Astrocyte of the hippocampus (primary cell): Measurements from ENCODE around the gene GLOD5.

Source experiments
- DNase-seq: peaks from one replicate; pipeline ENCODE4 v3.0.0; 2011; ENCODE audit warnings: low read depth, low spot score

The GLOD5 gene

DNA sequence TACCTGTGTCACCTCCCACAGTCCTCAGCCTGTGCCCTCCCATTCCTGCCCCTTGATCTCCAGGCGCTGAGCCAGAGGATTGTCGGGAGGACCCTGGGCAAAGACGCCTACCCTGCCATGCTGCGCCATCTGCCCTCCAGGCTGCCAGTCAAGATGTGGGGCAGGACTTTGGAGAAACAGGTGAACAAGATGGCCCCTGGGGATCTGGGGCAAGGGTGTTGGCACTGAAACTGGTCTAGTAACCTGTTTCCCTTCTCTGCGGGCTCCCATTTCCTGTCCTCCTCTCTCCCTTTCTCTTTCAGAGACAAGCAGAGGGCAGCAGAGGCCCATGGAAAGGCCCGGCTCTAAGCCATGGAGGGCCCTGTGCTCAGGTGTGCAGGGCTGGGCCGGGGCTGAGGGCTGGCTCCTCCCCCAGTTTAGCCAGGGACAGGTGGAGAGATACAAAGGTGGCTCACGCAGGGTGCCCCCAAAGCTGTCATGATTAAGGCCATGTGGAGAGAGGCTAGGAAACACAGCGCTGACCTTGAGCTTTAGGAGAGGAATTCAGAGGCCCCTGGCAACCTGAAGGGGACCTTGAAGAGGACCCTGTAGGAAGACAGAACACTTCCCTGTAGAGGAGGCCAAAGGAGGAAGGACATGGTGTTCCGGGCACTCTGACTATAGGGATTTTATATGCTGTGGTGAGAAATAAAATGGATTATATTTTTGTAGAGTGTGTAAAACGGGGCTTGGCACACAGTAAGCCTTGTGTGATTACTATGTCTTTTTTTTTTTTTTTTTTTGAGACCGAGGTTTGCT lies at the start of gene GLOD5:
GLOD5 (plus strand) TSS at position 74 of the 798 bp plus-strand sequence; CDS start at position 118, 44 bp downstream.
- DNase-seq, result peak; percentile 26

DNA sequence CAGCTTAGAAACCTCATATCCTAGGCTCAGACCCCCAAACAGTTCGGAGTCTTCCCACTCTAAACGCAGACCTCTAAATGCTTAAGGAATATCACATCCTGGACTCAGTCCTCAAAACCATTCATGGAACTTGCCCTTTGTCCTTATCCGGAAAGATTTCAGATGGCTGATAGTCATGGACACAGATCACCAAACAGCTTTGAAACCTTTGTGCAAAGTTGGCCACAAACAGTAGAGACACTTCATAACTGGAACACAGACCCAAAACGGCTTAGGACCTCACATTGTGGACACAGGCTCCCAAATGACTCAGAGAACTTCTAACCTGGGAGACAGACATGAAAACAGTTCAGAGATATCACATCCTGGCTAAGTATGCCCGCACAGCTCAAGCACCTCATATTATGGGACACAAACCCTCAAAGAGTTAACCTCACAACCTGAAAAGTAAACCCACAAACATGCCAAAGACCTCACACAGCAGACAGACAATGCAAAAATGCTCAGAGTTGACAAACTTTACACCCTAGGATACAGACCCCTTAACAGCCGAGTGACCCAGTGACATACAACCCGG lies 49.5 kb upstream of the GLOD5 start:
- DNase-seq, result no peak

GRCh38 chrX:48713847-48714246 lies 47.7 kb upstream of the GLOD5 start:
- no peak for DNase-seq

DNA sequence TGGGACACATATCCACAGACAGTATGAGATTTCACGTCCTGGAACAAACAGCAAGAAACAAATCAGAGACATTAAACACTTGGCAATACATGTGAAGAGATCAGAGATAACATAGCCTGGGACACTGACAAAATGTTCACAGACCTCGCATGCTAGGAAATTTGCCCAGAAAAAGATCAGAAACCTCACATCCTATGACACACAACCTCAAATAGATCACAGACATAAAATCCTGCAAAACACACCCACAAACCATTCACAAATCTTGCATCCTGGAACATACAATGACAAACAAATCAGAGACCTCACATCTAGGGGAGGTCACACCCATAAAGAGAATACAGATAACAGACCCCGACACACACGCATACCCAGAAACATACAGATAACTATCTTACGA lies 47.0 kb upstream of the GLOD5 start:
- no peak for DNase-seq

GRCh38 chrX:48715072-48715471 lies 46.5 kb upstream of the GLOD5 start:
- DNase-seq, result no peak

- peak; percentile 7 for DNase-seq
These were observed 45.6 kb upstream of the GLOD5 start for GRCh38 chrX:48715876-48716502.

- no peak for DNase-seq
These were observed 41.6 kb upstream of the GLOD5 start for GRCh38 chrX:48719958-48720357.

GRCh38 chrX:48720577-48721250 lies 40.8 kb upstream of the GLOD5 start:
- DNase-seq, result no peak

GRCh38 chrX:48721916-48722315 lies 39.6 kb upstream of the GLOD5 start:
- no peak for DNase-seq

DNA sequence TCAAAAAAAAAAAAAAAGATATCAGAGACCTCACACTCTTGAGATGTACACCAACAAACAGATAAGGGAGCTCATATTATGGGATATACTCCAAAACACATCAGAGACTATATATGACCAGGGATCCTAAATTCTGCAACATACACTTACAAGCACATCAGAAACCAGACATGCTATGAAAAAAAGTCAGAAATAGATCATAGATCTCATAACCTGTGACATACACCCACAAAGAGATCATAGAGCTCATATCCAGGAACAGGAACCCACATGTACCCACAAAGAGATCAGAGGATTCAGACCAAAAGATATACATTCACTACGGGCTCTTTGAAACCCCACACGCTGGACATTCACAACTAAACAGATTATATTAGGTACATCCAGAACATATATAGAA lies 35.0 kb upstream of the GLOD5 start:
- DNase-seq, result no peak

DNA sequence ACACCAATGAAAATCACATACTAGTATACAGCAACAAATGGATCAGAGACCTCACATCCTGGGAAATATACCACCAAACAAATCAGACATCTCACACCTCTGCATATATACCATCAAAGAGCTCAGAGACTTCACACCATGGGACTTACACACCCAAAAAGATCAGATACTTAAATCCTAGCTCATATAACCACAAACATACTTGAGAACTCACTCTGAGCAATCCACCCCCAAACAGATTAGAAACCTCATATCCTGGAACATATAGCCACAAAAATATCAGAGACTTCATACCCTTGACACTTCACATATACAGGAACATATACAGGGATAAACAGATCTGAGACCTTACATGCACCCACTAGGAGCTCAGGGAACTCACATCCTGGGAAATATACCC lies 32.9 kb upstream of the GLOD5 start:
- DNase-seq, result no peak

GRCh38 chrX:48736303-48736702 lies 25.2 kb upstream of the GLOD5 start:
- DNase-seq, result no peak

- DNase-seq, result no peak
These were observed 24.7 kb upstream of the GLOD5 start for GRCh38 chrX:48736878-48737212.

- peak; percentile 97 for DNase-seq
These were observed 24.2 kb upstream of the GLOD5 start for GRCh38 chrX:48737213-48737938.

DNA sequence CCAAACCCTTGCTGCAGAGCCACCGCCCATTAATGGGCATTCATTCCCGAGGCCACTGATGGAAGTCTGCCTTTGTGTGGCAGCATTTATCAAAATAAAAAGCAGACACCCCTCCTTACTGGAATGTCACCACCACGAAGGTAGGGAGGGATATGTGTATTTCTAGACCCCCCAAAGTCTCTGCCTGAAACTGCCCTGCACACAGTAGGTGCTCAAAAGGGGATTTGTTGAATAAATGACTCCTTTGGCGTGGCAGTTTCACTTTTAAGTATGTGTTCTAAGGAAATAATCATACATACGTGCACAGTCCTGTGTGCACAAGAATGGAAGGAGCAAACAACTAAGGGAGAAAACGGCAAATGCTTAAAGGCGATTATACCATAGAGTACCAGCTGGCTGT lies 23.6 kb upstream of the GLOD5 start:
- DNase-seq, result no peak

DNA sequence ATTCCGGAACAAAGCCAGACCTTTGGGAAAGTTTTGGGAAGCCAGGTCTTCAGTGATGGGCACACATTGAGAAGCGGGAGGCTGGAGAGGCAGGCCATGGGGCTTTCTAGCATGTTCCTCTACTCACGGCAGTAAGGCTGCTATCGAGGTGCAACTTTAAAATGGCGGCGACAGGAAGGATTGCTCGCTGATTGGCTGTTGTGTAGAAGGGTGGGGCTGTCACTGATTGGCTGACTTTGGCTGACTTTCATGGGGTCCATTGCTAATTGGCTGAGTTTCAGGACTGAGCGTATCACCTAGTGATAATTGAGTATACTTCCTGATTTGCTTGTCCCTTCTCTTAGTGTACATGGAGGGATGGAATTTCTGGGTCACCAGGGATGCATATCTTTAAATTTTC lies 19.7 kb upstream of the GLOD5 start:
- no peak for DNase-seq

GRCh38 chrX:48745222-48745621 lies 16.3 kb upstream of the GLOD5 start:
- DNase-seq, result no peak

DNA sequence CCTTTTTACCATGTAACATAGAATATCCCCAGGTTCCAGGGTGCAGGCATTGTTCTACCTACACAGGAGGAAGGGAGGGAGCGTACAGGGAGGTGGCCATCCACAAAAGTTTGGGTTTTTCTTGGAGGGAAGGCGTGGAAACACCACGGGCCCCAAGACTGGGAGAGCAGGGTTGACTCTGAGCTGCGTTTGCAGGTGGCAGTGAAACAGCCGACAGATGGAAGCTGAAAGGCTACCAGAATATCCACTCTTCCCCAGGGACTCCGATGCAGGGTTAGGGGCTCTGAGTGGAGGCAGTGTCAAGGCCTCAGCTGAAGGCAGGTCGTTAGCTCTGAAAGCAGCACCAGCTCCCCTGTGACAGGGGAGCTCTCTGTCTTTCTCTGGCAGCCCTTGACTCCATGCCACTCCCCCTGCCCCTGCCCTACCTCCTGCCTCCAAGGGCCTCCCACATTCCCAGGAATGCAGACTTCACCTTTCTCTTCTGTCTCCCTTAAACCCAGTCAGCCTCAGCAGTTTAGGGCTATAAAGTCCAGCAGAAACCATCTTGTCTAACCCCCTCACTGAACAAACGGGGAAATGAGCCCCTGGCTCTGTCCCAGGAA lies 14.0 kb upstream of the GLOD5 start:
- no peak for DNase-seq

DNA sequence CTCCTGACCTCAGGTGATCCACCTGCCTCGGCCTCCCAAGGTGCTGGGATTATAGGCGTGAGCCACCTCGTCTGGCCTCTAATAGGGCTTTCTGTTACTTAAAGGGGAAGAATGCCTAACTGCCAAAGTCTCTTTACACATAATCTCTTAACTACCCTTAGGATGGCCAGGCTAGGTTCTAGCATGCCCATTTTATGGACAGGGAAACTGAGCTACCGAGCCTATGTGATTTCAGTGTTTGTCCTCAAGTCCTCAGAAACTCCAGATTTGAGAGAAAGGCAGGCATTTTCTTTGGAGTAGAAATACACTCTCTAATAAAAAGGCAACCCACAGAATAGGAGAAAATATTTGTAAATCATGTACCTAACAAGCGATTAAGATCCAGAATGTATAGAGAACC lies 12.4 kb upstream of the GLOD5 start:
- DNase-seq, result no peak

GRCh38 chrX:48751343-48751742 lies 10.2 kb upstream of the GLOD5 start:
- no peak for DNase-seq

- no peak for DNase-seq
These were observed 9.0 kb upstream of the GLOD5 start for GRCh38 chrX:48752498-48752897.
